Muscle layer of colon (tissue), 2 donors: Measurements from ENCODE around the gene TIFAB.

Experiments used
- H3K27ac ChIP-seq: one replicate; pipeline ENCODE4 v1.7.0; 2013; ENCODE audit warnings: low read depth, mild to moderate bottlenecking, low read length, moderate library complexity
- H3K27me3 ChIP-seq, 2 donors: one replicate each; pipeline ENCODE4 v1.7.0; 2013; ENCODE audit warnings: low read length in 2 of 2, mild to moderate bottlenecking in 2 of 2; ENCODE audit not compliant: insufficient read depth in 2 of 2, control insufficient read depth in 1 of 2
- H3K36me3 ChIP-seq: one replicate; pipeline ENCODE4 v1.7.0; 2013; ENCODE audit warnings: mild to moderate bottlenecking, low read length; ENCODE audit not compliant: insufficient read depth
- H3K4me1 ChIP-seq: one replicate; pipeline ENCODE4 v1.7.0; 2013; ENCODE audit warnings: mild to moderate bottlenecking, low read length; ENCODE audit not compliant: insufficient read depth
- H3K4me3 ChIP-seq, 2 donors: one replicate each; pipeline ENCODE4 v1.7.0; 2013; ENCODE audit warnings: low read length in 2 of 2, low read depth in 1 of 2, mild to moderate bottlenecking in 1 of 2, moderate library complexity in 1 of 2
- H3K9ac ChIP-seq: one replicate; pipeline ENCODE4 v1.7.0; 2013; ENCODE audit warnings: low read length
- H3K9me3 ChIP-seq: one replicate; pipeline ENCODE4 v1.7.0; 2013; ENCODE audit warnings: mild to moderate bottlenecking, low read length
- donor health status: abdominal sarcoma.
- donor health status: Adenocarcinoma of cecum.

The TIFAB gene

GRCh38 chr5:135426102-135427082 is 25.8 kb downstream of the TIFAB start:
- peaks cover 0 to 3% of the 10 kb centered on the region in 2 donors for H3K27me3 ChIP-seq
- H3K9me3 ChIP-seq, result no peaks in the 10 kb centered on the region
- H3K9ac ChIP-seq, result no peak overlapping the region
- H3K27ac ChIP-seq, result no peak overlapping the region
- H3K36me3 ChIP-seq, result no peaks in the 10 kb centered on the region
- H3K4me3 ChIP-seq, result no peak overlapping the region
- no peaks in the 10 kb centered on the region for H3K4me1 ChIP-seq

GRCh38 chr5:135425641-135426040 is 26.5 kb downstream of the TIFAB start:
- no peaks in the 10 kb centered on the region for H3K9me3 ChIP-seq
- no peaks in the 10 kb centered on the region for H3K36me3 ChIP-seq
- no peaks in the 10 kb centered on the region for H3K4me1 ChIP-seq
- H3K27ac ChIP-seq, result no peak overlapping the region
- no peak overlapping the region for H3K9ac ChIP-seq
- H3K4me3 ChIP-seq, result no peak overlapping the region
- peaks cover 0 to 3% of the 10 kb centered on the region in 2 donors for H3K27me3 ChIP-seq

- H3K36me3 ChIP-seq, result no peaks in the 10 kb centered on the region
- H3K27ac ChIP-seq, result no peak overlapping the region
- H3K4me1 ChIP-seq, result no peaks in the 10 kb centered on the region
- H3K9me3 ChIP-seq, result no peaks in the 10 kb centered on the region
- no peak overlapping the region for H3K9ac ChIP-seq
- peaks cover 0 to 3% of the 10 kb centered on the region in 2 donors for H3K27me3 ChIP-seq
- H3K4me3 ChIP-seq, result no peak overlapping the region
These were observed 28.3 kb downstream of the TIFAB start for GRCh38 chr5:135423846-135424168.

GRCh38 chr5:135423146-135423845 is 28.9 kb downstream of the TIFAB start:
- no peaks in the 10 kb centered on the region for H3K4me1 ChIP-seq
- H3K4me3 ChIP-seq, result no peak overlapping the region
- H3K9me3 ChIP-seq, result no peaks in the 10 kb centered on the region
- no peaks in the 10 kb centered on the region for H3K36me3 ChIP-seq
- no peak overlapping the region for H3K9ac ChIP-seq
- H3K27me3 ChIP-seq, result peaks cover 0 to 3% of the 10 kb centered on the region in 2 donors
- H3K27ac ChIP-seq, result no peak overlapping the region

- no peaks in the 10 kb centered on the region for H3K36me3 ChIP-seq
- no peak overlapping the region for H3K27ac ChIP-seq
- H3K4me3 ChIP-seq, result no peak overlapping the region
- H3K27me3 ChIP-seq, result peaks cover 0 to 3% of the 10 kb centered on the region in 2 donors
- no peaks in the 10 kb centered on the region for H3K9me3 ChIP-seq
- no peak overlapping the region for H3K9ac ChIP-seq
- no peaks in the 10 kb centered on the region for H3K4me1 ChIP-seq
These were observed 29.7 kb downstream of the TIFAB start for GRCh38 chr5:135422419-135422818.

- Histone ChIP-seq H3K27ac (no peak overlapping the region), H3K36me3 (no peaks in the 10 kb centered on the region), H3K9ac (no peak overlapping the region), H3K27me3 (no peaks in the 10 kb centered on the region), H3K9me3 (no peaks in the 10 kb centered on the region), H3K4me1 (no peaks in the 10 kb centered on the region), H3K4me3 (no peak overlapping the region)
These were observed 35.1 kb downstream of the TIFAB start for GRCh38 chr5:135417083-135417482.

- no peak overlapping the region for H3K4me3 ChIP-seq
- peaks cover 2% of the 10 kb centered on the region for H3K4me1 ChIP-seq
- no peaks in the 10 kb centered on the region for H3K9me3 ChIP-seq
- H3K27me3 ChIP-seq, result no peaks in the 10 kb centered on the region
- no peak overlapping the region for H3K27ac ChIP-seq
- no peak overlapping the region for H3K9ac ChIP-seq
- H3K36me3 ChIP-seq, result no peaks in the 10 kb centered on the region
These were observed 47.1 kb downstream of the TIFAB start for GRCh38 chr5:135405082-135405481.

GRCh38 chr5:135402031-135402430 is 50.1 kb downstream of the TIFAB start:
- no peak overlapping the region for H3K4me3 ChIP-seq
- no peak overlapping the region for H3K9ac ChIP-seq
- no peaks in the 10 kb centered on the region for H3K36me3 ChIP-seq
- H3K27ac ChIP-seq, result no peak overlapping the region
- H3K9me3 ChIP-seq, result no peaks in the 10 kb centered on the region
- H3K4me1 ChIP-seq, result peaks cover 19% of the 10 kb centered on the region
- H3K27me3 ChIP-seq, result no peaks in the 10 kb centered on the region

- Histone ChIP-seq H3K9me3 (no peaks in the 10 kb centered on the region), H3K9ac (no peak overlapping the region), H3K4me1 (peaks cover 25% of the 10 kb centered on the region), H3K27me3 (no peaks in the 10 kb centered on the region), H3K27ac (no peak overlapping the region), H3K36me3 (no peaks in the 10 kb centered on the region), H3K4me3 (no peak overlapping the region)
These were observed 51.3 kb downstream of the TIFAB start for GRCh38 chr5:135400866-135401265.

GRCh38 chr5:135399794-135400542 is 52.2 kb downstream of the TIFAB start:
- peak overlapping the region; percentile 85 for H3K27ac ChIP-seq
- H3K4me3 ChIP-seq, result peak overlapping the region; percentile 86 to 88
- H3K9ac ChIP-seq, result peak overlapping the region; percentile 72
- no peaks in the 10 kb centered on the region for H3K36me3 ChIP-seq
- H3K9me3 ChIP-seq, result no peaks in the 10 kb centered on the region
- no peaks in the 10 kb centered on the region for H3K27me3 ChIP-seq
- H3K4me1 ChIP-seq, result peaks cover 32% of the 10 kb centered on the region
